Activated CD4-positive, alpha-beta T cell treated with anti-CD3 and anti-CD28 coated beads for 36 hours (primary cell): Measurements from ENCODE around the gene RABGEF1. TPM values are rescaled to one million over a fixed set of nuclear protein-coding genes. Genes with fewer than 3 reads are reported as not detected.
"Not testable (repeated sequence)": the region's sequence is repeated elsewhere in the genome, so short reads cannot be mapped to it uniquely, and the experiment has no call there.

Experiments
- ATAC-seq: fragments of 200-7000 bp; cut with Tn5 transposase; one replicate; pipeline ENCODE4 v1.10.0; 2021; ENCODE audit warnings: mild to moderate bottlenecking, moderate library complexity
- CTCF ChIA-PET: fragments of 350-600 bp; sonication (Branson Sonifier 250); formaldehyde crosslinking; loops from one replicate; lab custom pipeline; 2021; ENCODE audit warnings: antibody characterized with exemption; lab: Charles Lee
- POLR2A ChIA-PET: fragments of 350-600 bp; sonication (Branson Sonifier 250); formaldehyde crosslinking; loops from one replicate; lab custom pipeline; 2021; ENCODE audit warnings: antibody characterized with exemption, inconsistent platforms; lab: Charles Lee
- DNase-seq: peaks from one replicate; pipeline ENCODE4 v3.0.0-alpha.2; 2020
- H3K27ac Mint-ChIP-seq: one replicate; pipeline ENCODE4 v1.8.0; 2021; ENCODE audit warnings: mixed read lengths
- H3K27me3 Mint-ChIP-seq: one replicate; pipeline ENCODE4 v1.8.0; 2021; ENCODE audit warnings: mixed read lengths
- H3K36me3 Mint-ChIP-seq: one replicate; pipeline ENCODE4 v1.8.0; 2021; ENCODE audit warnings: low read depth, mixed read lengths
- H3K4me1 Mint-ChIP-seq: one replicate; pipeline ENCODE4 v1.8.0; 2021; ENCODE audit warnings: mixed read lengths
- H3K4me3 Mint-ChIP-seq: one replicate; pipeline ENCODE4 v1.8.0; 2021; ENCODE audit warnings: mild to moderate bottlenecking, moderate library complexity, mixed read lengths
- H3K9me3 Mint-ChIP-seq: one replicate; pipeline ENCODE4 v1.8.0; 2021; ENCODE audit warnings: low read depth, mixed read lengths
- intact Hi-C, 2 experiments: fragments of 100-400 bp; cut with DNase I in 1 of 2; cut with micrococcal nuclease in 1 of 2; formaldehyde crosslinking; loops; one replicate each; pipeline versions ENCODE4 v1.14.2 to v1.15.1; 2022 to 2024; cut with DNase I, micrococcal nuclease
- total RNA-seq, 2 experiments: library from RNA; stranded (reverse); gene quantifications; one replicate each; pipeline ENCODE4 v1.2.3, GENCODE V29; 2021

RABGEF1 gene
- total RNA-seq, 2 experiments from 2014 or later: 19.3 to 22.5 TPM

DNA sequence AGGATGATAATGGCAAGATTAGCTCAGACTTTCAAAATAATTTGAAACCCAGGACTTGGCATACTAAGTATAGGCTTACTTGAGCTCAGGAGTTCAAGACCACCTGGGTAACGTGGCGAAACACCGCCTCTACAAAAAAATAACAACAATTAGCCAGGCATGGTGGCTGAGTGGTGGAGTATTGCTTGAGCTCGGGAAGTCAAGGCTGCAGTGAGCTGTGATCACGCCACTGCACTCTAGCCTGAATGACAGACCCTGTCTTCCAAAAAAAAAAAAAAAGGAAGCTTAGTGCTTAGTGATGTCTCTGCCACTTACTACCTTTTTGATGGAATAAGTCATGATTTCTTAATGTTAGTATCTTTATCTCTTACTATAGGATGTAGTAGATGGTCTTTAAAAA lies 25.5 kb downstream of the RABGEF1 start:
- intact Hi-C loops: no loop called here
- ChIA-PET CTCF (interaction anchor here (0.8 to 1.1 kb wide), 2 partner anchors 8 to 14 kb away, joined by 3 read pairs; no protein-coding TSS in a partner anchor), POLR2A (interaction anchor here (0.6 kb wide), 1 partner anchor 214 kb away, joined by 3 read pairs; no protein-coding TSS in a partner anchor)
- Mint-ChIP-seq H3K4me1 (peaks cover 43% of the 10 kb centered on the region), H3K4me3 (no peak overlapping the region), H3K27me3 (no peaks in the 10 kb centered on the region), H3K36me3 (peaks cover 8% of the 10 kb centered on the region), H3K27ac (no peak overlapping the region), H3K9me3 (peaks cover 7% of the 10 kb centered on the region)
- DNase-seq: no peak
- ATAC-seq: no peak

GRCh38 chr7:66767486-66767885 lies 27.0 kb downstream of the RABGEF1 start:
- H3K27ac Mint-ChIP-seq, DNase-seq, H3K9me3 Mint-ChIP-seq, H3K4me3 Mint-ChIP-seq, CTCF ChIA-PET, POLR2A ChIA-PET, H3K27me3 Mint-ChIP-seq, intact Hi-C loops: not testable (repeated sequence)
- Mint-ChIP-seq H3K4me1 (peaks cover 43% of the 10 kb centered on the region), H3K36me3 (peaks cover 14% of the 10 kb centered on the region)
- ATAC-seq: peak; percentile 37

GRCh38 chr7:66768865-66769832 lies 28.6 kb downstream of the RABGEF1 start:
- DNase-seq (no peak), ATAC-seq (no peak)
- ChIA-PET POLR2A (no interaction called here), CTCF (interaction anchor here (0.6 to 1.3 kb wide), 2 partner anchors 9 to 13 kb away, joined by 4 to 5 read pairs; no protein-coding TSS in a partner anchor)
- no peaks in the 10 kb centered on the region for H3K27me3 Mint-ChIP-seq
- peaks cover 13% of the 10 kb centered on the region for H3K36me3 Mint-ChIP-seq
- H3K4me3 Mint-ChIP-seq: no peak overlapping the region
- intact Hi-C loops: no loop called here
- H3K27ac Mint-ChIP-seq: peak overlapping the region; percentile 49
- H3K9me3 Mint-ChIP-seq: no peaks in the 10 kb centered on the region
- H3K4me1 Mint-ChIP-seq: peaks cover 38% of the 10 kb centered on the region

DNA sequence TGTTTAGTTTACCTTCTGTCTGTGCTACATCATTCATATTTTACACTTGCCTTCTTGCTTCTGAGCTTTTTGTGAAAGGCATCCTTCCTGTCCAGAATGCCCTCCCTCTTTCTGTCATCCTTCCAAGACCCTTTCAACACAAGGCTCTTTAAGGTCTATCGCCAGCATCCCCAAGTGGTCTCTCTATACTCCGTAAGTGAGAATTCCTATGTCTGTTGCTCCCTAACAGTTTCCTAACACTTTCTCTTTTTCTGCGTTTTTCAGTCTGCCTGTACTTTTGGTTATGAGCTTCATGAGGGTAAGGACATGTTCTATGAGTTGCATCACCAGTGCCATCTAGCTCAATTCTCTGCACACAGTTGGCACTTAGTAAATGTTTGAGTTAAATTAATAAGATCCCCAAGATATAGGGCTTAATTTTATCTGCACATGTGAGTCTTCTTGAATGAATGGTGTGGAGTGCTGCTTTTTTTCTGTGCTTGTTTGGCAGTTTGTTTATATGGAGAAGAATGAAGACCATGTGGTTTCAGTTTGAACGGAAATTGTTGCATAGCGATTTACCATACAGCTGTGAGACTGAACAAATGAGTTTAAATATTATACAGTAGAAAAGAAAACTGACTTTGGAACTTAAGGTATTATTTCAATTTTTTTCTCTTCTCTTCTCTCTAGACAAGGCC lies 29.4 kb downstream of the RABGEF1 start:
- Mint-ChIP-seq H3K36me3 (peaks cover 17% of the 10 kb centered on the region), H3K9me3 (no peaks in the 10 kb centered on the region), H3K4me3 (no peak overlapping the region), H3K27ac (peak overlapping the region; percentile 49), H3K27me3 (no peaks in the 10 kb centered on the region), H3K4me1 (peaks cover 31% of the 10 kb centered on the region)
- CTCF ChIA-PET: interaction anchor here (1.3 kb wide), 1 partner anchor 14 kb away, joined by 5 read pairs; no protein-coding TSS in a partner anchor
- ATAC-seq (peak; percentile 39), DNase-seq (no peak)
- intact Hi-C loops: no loop called here
- POLR2A ChIA-PET: no interaction called here

DNA sequence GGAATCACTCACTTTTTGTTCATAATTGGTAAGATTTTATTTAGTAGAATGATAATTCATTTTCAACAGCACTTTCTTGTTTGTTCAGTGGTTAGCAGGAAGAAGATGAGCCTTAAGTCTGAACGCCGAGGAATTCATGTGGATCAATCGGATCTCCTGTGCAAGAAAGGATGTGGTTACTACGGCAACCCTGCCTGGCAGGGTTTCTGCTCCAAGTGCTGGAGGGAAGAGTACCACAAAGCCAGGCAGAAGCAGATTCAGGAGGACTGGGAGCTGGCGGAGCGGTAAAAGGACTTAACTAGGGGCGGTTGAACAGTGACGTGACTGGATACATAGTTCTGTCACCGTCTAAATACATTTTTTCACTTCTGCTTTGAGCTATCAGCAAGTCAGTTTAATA lies 31.3 kb downstream of the RABGEF1 start:
- Mint-ChIP-seq H3K27me3 (no peaks in the 10 kb centered on the region), H3K27ac (peak overlapping the region; percentile 0), H3K4me3 (no peak overlapping the region), H3K4me1 (peaks cover 31% of the 10 kb centered on the region), H3K36me3 (peaks cover 22% of the 10 kb centered on the region), H3K9me3 (no peaks in the 10 kb centered on the region)
- POLR2A ChIA-PET: no interaction called here
- CTCF ChIA-PET: no interaction called here
- ATAC-seq: no peak
- no peak for DNase-seq
- intact Hi-C loops: no loop called here

DNA sequence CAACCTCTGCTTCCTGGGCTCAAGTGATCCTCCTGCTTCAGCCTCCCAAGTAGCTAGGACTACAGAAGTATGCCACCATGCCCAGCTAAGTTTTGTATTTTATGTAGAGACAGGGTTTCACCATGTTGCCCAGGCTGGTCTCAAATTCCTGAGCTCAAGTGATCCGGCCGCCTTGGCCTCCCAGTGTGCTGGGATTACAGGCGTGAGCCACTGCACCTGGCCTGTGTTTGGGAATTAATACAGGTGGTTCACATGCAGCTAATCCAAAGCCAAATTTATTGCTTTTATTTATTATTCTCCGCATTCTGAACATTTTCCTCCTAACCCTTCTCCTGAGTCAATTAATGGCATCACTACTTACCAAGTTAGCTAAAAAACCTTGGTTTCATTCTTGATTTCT lies 33.2 kb downstream of the RABGEF1 start:
- peaks cover 21% of the 10 kb centered on the region for H3K4me1 Mint-ChIP-seq
- H3K27ac Mint-ChIP-seq, DNase-seq, H3K4me3 Mint-ChIP-seq, ATAC-seq, H3K9me3 Mint-ChIP-seq, POLR2A ChIA-PET, H3K27me3 Mint-ChIP-seq, intact Hi-C loops: not testable (repeated sequence)
- CTCF ChIA-PET: interaction anchor here (0.6 to 1.0 kb wide), 4 partner anchors 8 to 184 kb away, joined by 3 to 5 read pairs (median 4); no protein-coding TSS in a partner anchor
- peaks cover 24% of the 10 kb centered on the region for H3K36me3 Mint-ChIP-seq

- ChIA-PET CTCF (interaction anchor here (0.5 to 0.9 kb wide), 5 partner anchors 10 to 201 kb away, joined by 3 to 4 read pairs (median 3); no protein-coding TSS in a partner anchor), POLR2A (interaction anchor here (0.5 kb wide), 1 partner anchor 210 kb away, joined by 3 read pairs; no protein-coding TSS in a partner anchor)
- peaks cover 28% of the 10 kb centered on the region for H3K36me3 Mint-ChIP-seq
- H3K4me3 Mint-ChIP-seq, H3K9me3 Mint-ChIP-seq, intact Hi-C loops, DNase-seq, H3K27ac Mint-ChIP-seq, H3K27me3 Mint-ChIP-seq, ATAC-seq: not testable (repeated sequence)
- H3K4me1 Mint-ChIP-seq: peaks cover 11% of the 10 kb centered on the region
Observed at GRCh38 chr7:66776383-66776782, 35.9 kb downstream of the RABGEF1 start.

DNA sequence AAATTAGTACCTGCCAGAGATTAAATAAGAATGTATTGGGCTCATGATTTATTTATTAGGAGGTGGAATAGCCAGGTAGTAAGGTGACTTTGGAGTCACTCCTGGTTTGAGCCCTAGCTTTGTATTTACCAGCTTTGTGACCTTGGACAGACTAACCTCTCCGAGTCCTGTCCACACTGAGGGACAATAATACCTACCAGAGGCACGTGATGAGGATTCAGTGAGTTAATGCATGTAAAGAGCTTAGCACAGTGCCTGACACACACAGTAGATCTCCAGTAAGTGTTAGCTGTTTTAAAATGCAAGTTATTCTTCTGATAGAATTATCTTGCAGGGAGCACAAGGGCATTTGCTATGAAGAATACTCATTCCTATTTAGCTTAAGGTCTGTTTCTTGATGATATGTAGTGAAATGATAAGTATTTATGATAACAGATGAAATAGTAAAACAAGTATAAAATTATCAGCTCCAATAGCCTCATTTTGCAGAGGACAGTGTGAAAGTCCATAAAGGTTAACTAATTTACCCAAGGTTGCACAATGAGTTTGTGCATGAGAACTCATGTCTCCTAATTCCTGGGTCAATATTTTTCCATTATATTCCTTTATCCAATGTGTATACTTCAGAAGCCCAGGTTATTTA lies 36.4 kb downstream of the RABGEF1 start:
- POLR2A ChIA-PET: interaction anchor here (0.5 kb wide), 1 partner anchor 209 kb away, joined by 3 read pairs; no protein-coding TSS in a partner anchor
- Mint-ChIP-seq H3K4me3 (no peak overlapping the region), H3K9me3 (no peaks in the 10 kb centered on the region), H3K36me3 (peaks cover 25% of the 10 kb centered on the region), H3K4me1 (peaks cover 14% of the 10 kb centered on the region), H3K27ac (no peak overlapping the region), H3K27me3 (no peaks in the 10 kb centered on the region)
- DNase-seq: no peak
- no peak for ATAC-seq
- CTCF ChIA-PET: interaction anchor here (0.5 to 0.9 kb wide), 4 partner anchors 10 to 142 kb away, joined by 3 to 4 read pairs (median 3); no protein-coding TSS in a partner anchor
- intact Hi-C loops: no loop called here

DNA sequence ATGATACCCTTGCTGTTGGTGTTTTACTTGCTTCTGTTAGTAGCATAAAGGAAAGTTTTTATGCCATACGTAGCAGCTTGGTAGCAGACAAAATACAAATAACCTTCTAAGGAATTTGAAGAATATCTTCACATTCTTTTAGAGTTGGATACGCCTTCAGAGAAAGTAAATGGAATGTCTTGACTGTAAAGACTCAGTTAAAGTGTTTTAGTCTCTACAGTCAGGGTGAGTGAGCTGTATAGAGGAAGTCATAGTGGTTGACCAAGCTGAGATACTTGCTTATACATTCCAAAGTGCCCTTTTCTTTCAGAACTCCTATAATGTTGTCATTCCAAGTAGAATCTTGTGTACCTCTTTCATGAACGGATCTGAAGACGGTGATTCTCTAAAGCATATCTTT lies 37.7 kb downstream of the RABGEF1 start:
- POLR2A ChIA-PET: no interaction called here
- no peak for ATAC-seq
- no peaks in the 10 kb centered on the region for H3K9me3 Mint-ChIP-seq
- DNase-seq: no peak
- H3K4me1 Mint-ChIP-seq: peaks cover 14% of the 10 kb centered on the region
- CTCF ChIA-PET: interaction anchor here (1.1 kb wide), 1 partner anchor 9 kb away, joined by 4 read pairs; no protein-coding TSS in a partner anchor
- peaks cover 18% of the 10 kb centered on the region for H3K36me3 Mint-ChIP-seq
- H3K27ac Mint-ChIP-seq: no peak overlapping the region
- H3K27me3 Mint-ChIP-seq: no peaks in the 10 kb centered on the region
- no peak overlapping the region for H3K4me3 Mint-ChIP-seq
- intact Hi-C loops: no loop called here

- ATAC-seq (peak; percentile 65), DNase-seq (no peak)
- Mint-ChIP-seq H3K36me3 (peaks cover 14% of the 10 kb centered on the region), H3K4me1 (peaks cover 14% of the 10 kb centered on the region), H3K27me3 (no peaks in the 10 kb centered on the region), H3K9me3 (no peaks in the 10 kb centered on the region), H3K27ac (peak overlapping the region; percentile 47), H3K4me3 (no peak overlapping the region)
- POLR2A ChIA-PET: no interaction called here
- intact Hi-C loops: no loop called here
- CTCF ChIA-PET: no interaction called here
Observed at GRCh38 chr7:66779669-66780409, 39.3 kb downstream of the RABGEF1 start.
